ENCODE data around the gene FAM234A. TPM values are rescaled to one million over a fixed set of nuclear protein-coding genes. Genes with fewer than 3 reads are reported as not detected.

Gene FAM234A
- total RNA-seq, 4 donors from 2014 or later, result 108 to 223 (median 166) TPM

DNA sequence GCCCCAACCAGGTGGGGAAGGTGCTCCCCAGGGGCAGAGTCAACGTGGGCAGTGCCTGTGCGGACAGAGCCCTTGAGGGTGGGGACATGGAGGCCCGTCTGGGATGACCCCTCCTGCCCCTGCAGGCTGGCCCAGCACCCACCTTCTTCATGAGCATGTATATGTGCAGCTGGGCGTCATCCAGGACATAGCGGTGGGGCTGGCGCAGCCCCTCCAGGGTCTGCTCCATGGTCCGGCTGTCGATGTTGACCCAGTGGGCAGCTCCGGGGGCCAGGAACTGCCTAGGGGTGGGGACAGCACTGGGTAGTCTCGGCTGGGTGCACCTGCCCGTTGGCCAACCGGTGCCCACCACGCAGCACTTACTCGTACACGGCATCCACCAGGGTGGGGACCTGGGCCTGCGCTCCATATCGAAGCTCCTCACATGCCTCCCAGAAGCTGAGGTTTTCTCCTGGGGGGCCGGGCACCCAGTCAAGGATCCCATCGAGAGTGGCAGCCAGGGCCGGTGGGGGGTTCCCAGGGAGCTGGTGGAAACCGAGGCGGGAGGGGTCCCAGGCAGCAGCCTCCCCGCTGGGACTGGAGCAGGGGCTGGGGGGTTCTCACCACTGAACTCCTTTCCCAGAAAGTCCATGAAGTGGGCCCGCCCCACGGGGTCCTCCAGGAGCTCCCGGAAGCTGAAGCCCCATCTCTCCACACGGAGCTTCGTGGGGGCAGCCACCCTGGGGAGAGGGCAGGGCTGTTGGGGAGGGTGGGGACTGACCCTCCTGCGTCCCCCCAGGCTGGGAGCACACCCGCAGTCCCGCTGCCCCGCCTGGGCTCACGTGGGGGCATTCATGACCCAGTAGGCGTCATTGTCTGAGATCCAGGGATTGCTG lies 36.0 kb downstream of the FAM234A start:
- Histone ChIP-seq H3K4me3 (peak overlapping the region in 2 of 4 donors; percentile 7 to 61), H3K4me1 (peaks cover 0 to 44% (median 7%) of the 10 kb centered on the region in 4 donors), H3K9me3 (no peaks in the 10 kb centered on the region), H3K36me3 (no peaks in the 10 kb centered on the region), H3K27me3 (no peaks in the 10 kb centered on the region), H3K27ac (peak overlapping the region in 1 of 4 donors; percentile 90)
- TF ChIP-seq POLR2A (IDR thresholded peaks at IDR 0.05), result no peak
- TF ChIP-seq, protein P1, sequence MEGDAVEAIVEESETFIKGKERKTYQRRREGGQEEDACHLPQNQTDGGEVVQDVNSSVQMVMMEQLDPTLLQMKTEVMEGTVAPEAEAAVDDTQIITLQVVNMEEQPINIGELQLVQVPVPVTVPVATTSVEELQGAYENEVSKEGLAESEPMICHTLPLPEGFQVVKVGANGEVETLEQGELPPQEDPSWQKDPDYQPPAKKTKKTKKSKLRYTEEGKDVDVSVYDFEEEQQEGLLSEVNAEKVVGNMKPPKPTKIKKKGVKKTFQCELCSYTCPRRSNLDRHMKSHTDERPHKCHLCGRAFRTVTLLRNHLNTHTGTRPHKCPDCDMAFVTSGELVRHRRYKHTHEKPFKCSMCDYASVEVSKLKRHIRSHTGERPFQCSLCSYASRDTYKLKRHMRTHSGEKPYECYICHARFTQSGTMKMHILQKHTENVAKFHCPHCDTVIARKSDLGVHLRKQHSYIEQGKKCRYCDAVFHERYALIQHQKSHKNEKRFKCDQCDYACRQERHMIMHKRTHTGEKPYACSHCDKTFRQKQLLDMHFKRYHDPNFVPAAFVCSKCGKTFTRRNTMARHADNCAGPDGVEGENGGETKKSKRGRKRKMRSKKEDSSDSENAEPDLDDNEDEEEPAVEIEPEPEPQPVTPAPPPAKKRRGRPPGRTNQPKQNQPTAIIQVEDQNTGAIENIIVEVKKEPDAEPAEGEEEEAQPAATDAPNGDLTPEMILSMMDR (IDR thresholded peaks at IDR 0.05), result no peak
- DNase-seq, result peak in 1 of 3 donors; percentile 45

GRCh38 chr16:272633-273546 lies 38.3 kb downstream of the FAM234A start:
- peaks cover 0 to 29% (median 7%) of the 10 kb centered on the region in 4 donors for H3K4me1 ChIP-seq
- peak overlapping the region in 2 of 4 donors; percentile 32 to 72 for H3K27ac ChIP-seq
- TF ChIP-seq, protein P1 (IDR thresholded peaks at IDR 0.05), result peak in 2 of 6 experiments; percentile 4 to 9
- no peak for TF ChIP-seq POLR2A (IDR thresholded peaks at IDR 0.05)

DNA sequence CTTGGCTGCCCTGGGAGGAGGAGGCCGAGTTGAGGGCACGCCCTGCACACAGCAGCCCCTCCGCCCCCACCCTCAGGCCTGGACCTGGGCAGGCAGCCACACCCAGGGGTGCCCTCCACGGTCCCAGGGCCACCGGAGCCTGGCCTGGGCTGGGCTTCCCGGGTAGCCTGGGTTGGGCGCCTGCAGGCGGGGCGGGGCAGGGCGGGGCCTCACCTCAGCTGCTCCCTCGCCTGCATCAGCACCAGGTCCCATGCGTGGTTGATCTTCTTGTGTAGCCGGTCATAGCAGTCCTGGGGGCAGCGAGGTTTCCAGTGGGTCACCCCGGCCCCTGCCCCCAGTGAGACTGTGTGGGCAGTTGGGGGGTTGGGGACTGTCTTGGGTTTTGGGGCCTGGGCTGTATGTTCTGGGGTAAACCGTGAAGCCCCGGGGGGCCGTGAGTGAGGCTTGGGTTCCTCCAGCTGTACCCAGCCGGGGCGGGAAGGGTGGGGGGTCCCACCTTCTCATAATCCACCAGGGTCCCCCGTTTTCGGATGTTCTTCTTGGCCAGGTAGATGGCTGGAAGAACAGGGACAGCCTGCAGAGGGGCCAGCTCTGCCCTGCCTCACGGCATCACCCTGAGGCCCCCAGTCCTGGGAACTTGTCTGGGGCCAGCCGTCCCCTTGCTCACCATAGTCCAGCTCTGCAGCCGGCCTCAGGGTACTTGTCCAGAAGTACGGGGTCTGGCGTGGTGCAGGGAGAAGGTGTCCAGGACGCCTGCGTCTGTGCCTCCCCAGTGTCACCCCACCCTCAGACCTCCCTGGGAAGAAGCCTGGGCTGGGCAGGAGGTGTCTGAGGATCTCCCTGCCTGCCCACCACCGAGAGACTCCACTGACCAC lies 39.2 kb downstream of the FAM234A start:
- TF ChIP-seq, protein P1 (IDR thresholded peaks at IDR 0.05), result no peak
- TF ChIP-seq POLR2A (IDR thresholded peaks at IDR 0.05), result no peak

More at GRCh38 chr16:272633-273546, 38.3 kb downstream of the FAM234A start:
- Histone ChIP-seq H3K4me3 (no peak overlapping the region), H3K27me3 (no peaks in the 10 kb centered on the region), H3K36me3 (no peaks in the 10 kb centered on the region), H3K9me3 (no peaks in the 10 kb centered on the region)
- DNase-seq, result no peak

DNA sequence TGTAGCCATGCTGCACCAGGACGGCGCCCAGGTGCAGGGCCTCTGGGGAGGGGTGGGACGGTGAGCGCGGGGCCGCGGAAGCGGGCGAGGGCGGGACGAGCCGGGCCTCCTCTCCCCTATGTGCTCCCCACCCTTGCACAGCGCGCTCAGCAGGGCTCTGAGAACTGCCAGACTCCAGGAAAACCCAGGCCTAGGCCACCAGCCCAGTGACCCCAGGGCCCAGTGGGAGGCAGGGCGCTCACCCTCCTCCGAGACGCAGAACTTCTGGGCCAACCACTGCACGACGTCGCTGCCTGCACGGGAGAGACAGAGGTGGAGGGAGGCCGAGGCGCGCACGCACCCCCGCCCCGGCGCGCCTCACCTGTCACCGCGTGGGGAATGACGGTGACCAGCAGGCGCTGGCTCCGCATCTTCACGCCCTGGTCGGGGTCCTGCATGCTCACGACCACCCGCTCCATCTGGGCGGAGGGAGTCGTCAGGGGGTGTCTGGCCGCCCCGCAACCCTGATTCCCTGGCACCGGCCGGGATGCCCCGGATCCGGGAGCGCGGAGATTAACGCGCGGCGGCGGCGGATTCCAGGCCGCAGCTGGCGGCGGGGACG lies 40.5 kb downstream of the FAM234A start:
- peaks cover 0 to 36% (median 9%) of the 10 kb centered on the region in 4 donors for H3K4me1 ChIP-seq
- H3K27ac ChIP-seq, result peak overlapping the region in 1 of 4 donors; percentile 72
- no peaks in the 10 kb centered on the region for H3K9me3 ChIP-seq
- H3K27me3 ChIP-seq, result peaks cover 0 to 3% of the 10 kb centered on the region in 2 donors
- no peaks in the 10 kb centered on the region for H3K36me3 ChIP-seq
- no peak for DNase-seq
- TF ChIP-seq, protein P1 (IDR thresholded peaks at IDR 0.05), result no peak
- TF ChIP-seq POLR2A (IDR thresholded peaks at IDR 0.05), result peak in 1 of 2 donors; percentile 29
- H3K4me3 ChIP-seq, result peak overlapping the region; percentile 4 to 60 (median 42)

More for the DNA sequence above, 39.2 kb downstream of the FAM234A start:
- Histone ChIP-seq H3K27ac (peak overlapping the region in 2 of 4 donors; percentile 32 to 72), H3K4me3 (no peak overlapping the region), H3K36me3 (no peaks in the 10 kb centered on the region), H3K4me1 (peaks cover 0 to 28% (median 7%) of the 10 kb centered on the region in 4 donors), H3K27me3 (no peaks in the 10 kb centered on the region), H3K9me3 (no peaks in the 10 kb centered on the region)
- peak in 2 of 3 donors; percentile 83 to 86 for DNase-seq

Data from Peyer's patch (tissue), 4 donors.